ENCODE data around the gene SPATA17. TPM values are rescaled to one million over a fixed set of nuclear protein-coding genes. Genes with fewer than 3 reads are reported as not detected.

SPATA17 gene
- total and polyA plus RNA-seq, 2 experiments from 2014 or later: 1.2 to 3.5 TPM

DNA sequence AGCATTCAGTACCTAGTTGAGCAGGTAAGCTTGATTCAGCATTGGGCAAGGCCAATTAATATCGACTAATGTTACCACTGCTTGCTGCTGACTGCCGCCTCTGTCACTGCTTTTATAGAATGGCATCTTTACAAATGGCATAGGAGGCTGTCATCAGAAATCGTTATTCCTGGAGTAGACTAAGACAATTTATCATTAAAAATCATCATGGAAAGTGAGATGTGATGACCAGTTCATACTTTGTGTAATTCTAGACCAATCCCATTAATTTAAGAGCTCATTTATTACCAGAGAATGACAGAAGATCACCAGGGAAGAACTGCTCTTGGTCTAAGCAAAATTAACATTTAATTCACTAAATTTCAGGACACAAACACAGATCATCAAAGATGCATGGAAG, 254.0 kb downstream of the SPATA17 start:
- H3K9me2 ChIP-seq (ENCODE audit: insufficient read depth): no peaks in the 10 kb centered on the region
- H3K4me3 Mint-ChIP-seq: no peak overlapping the region
- H3K27ac Mint-ChIP-seq: no peak overlapping the region
- no peaks in the 10 kb centered on the region for H4K20me1 ChIP-seq (replicated peaks; ENCODE audit: insufficient read depth)
- TF ChIP-seq CREB1 (CRISPR knock-in tag; IDR thresholded peaks at IDR 0.05; ENCODE audit: low read depth): no peak
- no peak for TF ChIP-seq STAT1 (IDR thresholded peaks at IDR 0.05; ENCODE audit: unreplicated experiment)
- TF ChIP-seq EZH2 (IDR thresholded peaks at IDR 0.05; ENCODE audit: low read depth, unreplicated experiment): no peak
- no peak for TF ChIP-seq JUNB (IDR thresholded peaks at IDR 0.05; ENCODE audit: unreplicated experiment)
- no peaks in the 10 kb centered on the region for H3K79me2 ChIP-seq (replicated peaks; ENCODE audit: insufficient read depth)
- DNase-seq (ENCODE audit: low spot score) (no peak), ATAC-seq (no peak)
- no peaks in the 10 kb centered on the region for H3K36me3 ChIP-seq (ENCODE audit: insufficient read depth)
- no peaks in the 10 kb centered on the region for H3K27me3 ChIP-seq (ENCODE audit: insufficient read depth)
- H3K27ac ChIP-seq (ENCODE audit: low read depth): no peak overlapping the region
- peaks cover 4% of the 10 kb centered on the region; the same call in 1 of the 3 replicates for H3K4me1 Mint-ChIP-seq
- H2AFZ ChIP-seq: no peak overlapping the region
- no peak overlapping the region for H3K4me2 ChIP-seq
- peaks cover 6% of the 10 kb centered on the region; the same call in 2 of the 3 replicates for H3K36me3 Mint-ChIP-seq (ENCODE audit: low read depth)
- no peaks in the 10 kb centered on the region for H3F3A ChIP-seq (replicated peaks; ENCODE audit: low read depth)
- H3K9me3 Mint-ChIP-seq: peaks cover 7% of the 10 kb centered on the region; the same call in 2 of the 3 replicates
- no peak overlapping the region for H3K4me3 ChIP-seq
- no peaks in the 10 kb centered on the region for H3K4me1 ChIP-seq (ENCODE audit: insufficient read depth)
- no peaks in the 10 kb centered on the region for H3K27me3 Mint-ChIP-seq (ENCODE audit: insufficient read depth, low read depth, poor library complexity)

GRCh38 chr1:217888328-217888727, 257.2 kb downstream of the SPATA17 start:
- H3K27ac ChIP-seq (ENCODE audit: low read depth): no peak overlapping the region
- no peak for TF ChIP-seq STAT1 (IDR thresholded peaks at IDR 0.05; ENCODE audit: unreplicated experiment)
- no peak for TF ChIP-seq EZH2 (IDR thresholded peaks at IDR 0.05; ENCODE audit: low read depth, unreplicated experiment)
- TF ChIP-seq NANOG (IDR thresholded peaks at IDR 0.05; ENCODE audit: borderline replicate concordance): no peak
- TF ChIP-seq, protein P1, sequence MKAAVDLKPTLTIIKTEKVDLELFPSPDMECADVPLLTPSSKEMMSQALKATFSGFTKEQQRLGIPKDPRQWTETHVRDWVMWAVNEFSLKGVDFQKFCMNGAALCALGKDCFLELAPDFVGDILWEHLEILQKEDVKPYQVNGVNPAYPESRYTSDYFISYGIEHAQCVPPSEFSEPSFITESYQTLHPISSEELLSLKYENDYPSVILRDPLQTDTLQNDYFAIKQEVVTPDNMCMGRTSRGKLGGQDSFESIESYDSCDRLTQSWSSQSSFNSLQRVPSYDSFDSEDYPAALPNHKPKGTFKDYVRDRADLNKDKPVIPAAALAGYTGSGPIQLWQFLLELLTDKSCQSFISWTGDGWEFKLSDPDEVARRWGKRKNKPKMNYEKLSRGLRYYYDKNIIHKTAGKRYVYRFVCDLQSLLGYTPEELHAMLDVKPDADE (IDR thresholded peaks at IDR 0.05): no peak
- no peak for TF ChIP-seq JUNB (IDR thresholded peaks at IDR 0.05; ENCODE audit: unreplicated experiment)
- TF ChIP-seq ZNF331 (CRISPR knock-in tag; IDR thresholded peaks at IDR 0.05; ENCODE audit: low read depth): no peak
- H4K20me1 ChIP-seq (replicated peaks; ENCODE audit: insufficient read depth): no peaks in the 10 kb centered on the region
- no peaks in the 10 kb centered on the region for H3K27me3 ChIP-seq (ENCODE audit: insufficient read depth)
- no peaks in the 10 kb centered on the region for H3K4me1 ChIP-seq (ENCODE audit: insufficient read depth)
- Mint-ChIP-seq H3K4me1 (peaks cover 8% of the 10 kb centered on the region; the same call in 2 of the 3 replicates), H3K9me3 (peaks cover 6% of the 10 kb centered on the region; the same call in 2 of the 3 replicates), H3K27me3 (ENCODE audit: insufficient read depth, low read depth, poor library complexity) (no peaks in the 10 kb centered on the region), H3K27ac (no peak overlapping the region), H3K4me3 (no peak overlapping the region), H3K36me3 (ENCODE audit: low read depth) (peaks cover 5% of the 10 kb centered on the region; the same call in 2 of the 3 replicates)
- no peaks in the 10 kb centered on the region for H3K79me2 ChIP-seq (replicated peaks; ENCODE audit: insufficient read depth)
- no peak overlapping the region for H3K4me3 ChIP-seq
- no peak overlapping the region for H2AFZ ChIP-seq
- H3K36me3 ChIP-seq (ENCODE audit: insufficient read depth): no peaks in the 10 kb centered on the region
- no peak overlapping the region for H3K4me2 ChIP-seq
- H3F3A ChIP-seq (replicated peaks; ENCODE audit: low read depth): no peaks in the 10 kb centered on the region
- ATAC-seq (no peak), DNase-seq (ENCODE audit: low spot score) (no peak)
- no peaks in the 10 kb centered on the region for H3K9me2 ChIP-seq (ENCODE audit: insufficient read depth)

DNA sequence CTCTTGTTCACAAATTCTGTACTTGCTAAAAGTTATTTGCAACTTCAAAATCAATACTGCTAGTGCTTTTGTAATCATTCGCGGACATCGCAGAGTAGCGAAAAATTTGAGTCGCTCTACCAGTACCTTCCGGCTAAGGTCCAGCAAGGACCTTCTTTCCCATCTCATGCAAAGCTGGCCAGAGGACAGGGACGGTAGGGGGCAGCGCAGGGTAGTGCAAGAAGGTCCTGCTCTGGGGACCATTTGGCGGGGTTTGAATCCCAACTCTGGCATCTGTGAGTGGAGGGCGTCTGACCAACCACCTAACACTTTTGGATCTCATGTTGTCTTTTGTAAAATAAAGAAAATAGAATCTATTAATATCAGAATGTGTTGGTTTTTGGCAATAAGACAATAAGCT, 258.3 kb downstream of the SPATA17 start:
- no peak overlapping the region for H3K4me2 ChIP-seq
- ATAC-seq (peak; percentile 99), DNase-seq (ENCODE audit: low spot score) (peak; percentile 91)
- Mint-ChIP-seq H3K4me3 (no peak overlapping the region), H3K27me3 (ENCODE audit: insufficient read depth, low read depth, poor library complexity) (no peaks in the 10 kb centered on the region), H3K36me3 (ENCODE audit: low read depth) (no peaks in the 10 kb centered on the region), H3K27ac (no peak overlapping the region), H3K9me3 (no peaks in the 10 kb centered on the region), H3K4me1 (peaks cover 8% of the 10 kb centered on the region; the same call in 2 of the 3 replicates)
- H3K36me3 ChIP-seq (ENCODE audit: insufficient read depth): no peaks in the 10 kb centered on the region
- no peak overlapping the region for H3K27ac ChIP-seq (ENCODE audit: low read depth)
- H2AFZ ChIP-seq: no peak overlapping the region
- no peaks in the 10 kb centered on the region for H3K9me2 ChIP-seq (ENCODE audit: insufficient read depth)
- H3F3A ChIP-seq (replicated peaks; ENCODE audit: low read depth): no peaks in the 10 kb centered on the region
- H4K20me1 ChIP-seq (replicated peaks; ENCODE audit: insufficient read depth): no peaks in the 10 kb centered on the region
- no peaks in the 10 kb centered on the region for H3K27me3 ChIP-seq (ENCODE audit: insufficient read depth)
- H3K79me2 ChIP-seq (replicated peaks; ENCODE audit: insufficient read depth): no peaks in the 10 kb centered on the region
- H3K4me3 ChIP-seq: no peak overlapping the region
- no peaks in the 10 kb centered on the region for H3K4me1 ChIP-seq (ENCODE audit: insufficient read depth)
- no peak for TF ChIP-seq ZNF462 (CRISPR knock-in tag; IDR thresholded peaks at IDR 0.05)
- no peak for TF ChIP-seq STAT1 (IDR thresholded peaks at IDR 0.05; ENCODE audit: unreplicated experiment)
- no peak; the same call in 1 of the 2 replicates for TF ChIP-seq ZNF114 (CRISPR knock-in tag; IDR thresholded peaks at IDR 0.05)
